ENCODE results near the gene FGF23.

The FGF23 gene

GRCh38 chr12:4320497-4320852 is 59.0 kb downstream of the FGF23 start:
- TF ChIP-seq GATA1 (IDR thresholded peaks at IDR 0.05; ENCODE audit: low read depth, low read length) (no peak), POLR2A (IDR thresholded peaks at IDR 0.05; ENCODE audit: low read length) (no peak)
- DNase-seq: no peak

Measured in erythroblast (primary cell).